Measurements from ENCODE around the gene LRRC19.

Gene LRRC19

GRCh38 chr9:26956860-26957233 lies 48.6 kb downstream of the LRRC19 start:
- Histone ChIP-seq H4K91ac (ENCODE audit: low read depth, low read length, poor library complexity) (no peak overlapping the region), H3K27ac (replicated peaks; ENCODE audit: low read length) (peak overlapping the region; percentile 90), H4K8ac (ENCODE audit: low read depth, low read length) (no peak overlapping the region), H2BK120ac (ENCODE audit: low read depth, low read length) (no peak overlapping the region), H3K4me1 (ENCODE audit: control insufficient read depth in 2 of 2, insufficient read depth in 1 of 2, low read depth in 1 of 2, low read length in 2 of 2) (peaks cover 0 to 2% of the 10 kb centered on the region in 2 donors), H3K79me1 (ENCODE audit: low read depth, low read length) (peaks cover 2% of the 10 kb centered on the region), H3K36me3 (replicated peaks in 1 of 2; ENCODE audit: control insufficient read depth in 2 of 2, insufficient read depth in 2 of 2, low read length in 2 of 2) (peaks cover 2% of the 10 kb centered on the region in 2 donors), H3K18ac (ENCODE audit: low read length) (no peak overlapping the region), H2BK5ac (ENCODE audit: low read length) (no peak overlapping the region), H2AFZ (ENCODE audit: low read length) (peak overlapping the region; percentile 88), H3K4me2 (ENCODE audit: insufficient read depth, low read length, poor library complexity, severe bottlenecking) (peak overlapping the region; percentile 89), H2BK12ac (ENCODE audit: low read length) (no peak overlapping the region), H2AK5ac (ENCODE audit: low read depth, low read length) (no peak overlapping the region), H3K4me3 (ENCODE audit: low read length in 2 of 2) (peak overlapping the region; percentile 66 to 82), H3K4ac (ENCODE audit: low read length) (no peak overlapping the region), H3K27me3 (ENCODE audit: control insufficient read depth in 3 of 3, insufficient read depth in 3 of 3, low read depth in 1 of 3, low read length in 3 of 3) (no peaks in the 10 kb centered on the region), H3K9me3 (replicated peaks in 1 of 2; ENCODE audit: control insufficient read depth in 2 of 2, insufficient read depth in 1 of 2, low read depth in 1 of 2, low read length in 2 of 2) (peaks cover 0 to 3% of the 10 kb centered on the region in 2 donors), H3K9ac (ENCODE audit: low read depth, low read length, poor library complexity) (peak overlapping the region; percentile 65), H2BK15ac (ENCODE audit: low read length) (no peak overlapping the region), H3K14ac (ENCODE audit: low read length) (no peak overlapping the region), H3K23ac (ENCODE audit: low read depth, low read length, poor library complexity) (no peak overlapping the region)
- WGBS, 2 donors (ENCODE audit: extremely low coverage in 2 of 2, insufficient read length in 2 of 2, insufficient replicate concordance in 1 of 2) = no CpG with 5 or more reads among the region's 6 CpGs
- DNase-seq (ENCODE audit: low spot score) = no peak

GRCh38 chr9:26955921-26956859 lies 49.3 kb downstream of the LRRC19 start, which contains the start of gene IFT74:
IFT74 (plus strand) TSS chr9:26956412; CDS start chr9:26961968, 5,556 bp downstream.
- no CpG with 5 or more reads among the region's 53 CpGs for WGBS, 2 donors (ENCODE audit: extremely low coverage in 2 of 2, insufficient read length in 2 of 2, insufficient replicate concordance in 1 of 2)
- Histone ChIP-seq H4K91ac (ENCODE audit: low read depth, low read length, poor library complexity) (no peak within 1 kb of the TSS), H2BK15ac (ENCODE audit: low read length) (no peak within 1 kb of the TSS), H2BK5ac (ENCODE audit: low read length) (no peak within 1 kb of the TSS), H3K36me3 (replicated peaks in 1 of 2; ENCODE audit: control insufficient read depth in 2 of 2, insufficient read depth in 2 of 2, low read length in 2 of 2) (no peaks in the 10 kb centered on the region), H3K9me3 (replicated peaks in 1 of 2; ENCODE audit: control insufficient read depth in 2 of 2, insufficient read depth in 1 of 2, low read depth in 1 of 2, low read length in 2 of 2) (peaks cover 0 to 3% of the 10 kb centered on the region in 2 donors), H3K23ac (ENCODE audit: low read depth, low read length, poor library complexity) (no peak within 1 kb of the TSS), H3K4ac (ENCODE audit: low read length) (no peak within 1 kb of the TSS), H3K79me1 (ENCODE audit: low read depth, low read length) (peaks cover 2% of the 10 kb centered on the region), H2BK12ac (ENCODE audit: low read length) (no peak within 1 kb of the TSS), H3K14ac (ENCODE audit: low read length) (no peak within 1 kb of the TSS), H3K4me2 (ENCODE audit: insufficient read depth, low read length, poor library complexity, severe bottlenecking) (peak within 1 kb of the TSS; percentile 89), H3K18ac (ENCODE audit: low read length) (peak within 1 kb of the TSS; percentile 95), H3K27me3 (ENCODE audit: control insufficient read depth in 3 of 3, insufficient read depth in 3 of 3, low read depth in 1 of 3, low read length in 3 of 3) (no peaks in the 10 kb centered on the region), H3K4me1 (ENCODE audit: control insufficient read depth in 2 of 2, insufficient read depth in 1 of 2, low read depth in 1 of 2, low read length in 2 of 2) (peaks cover 0 to 2% of the 10 kb centered on the region in 2 donors), H4K8ac (ENCODE audit: low read depth, low read length) (peak within 1 kb of the TSS; percentile 92), H2AFZ (ENCODE audit: low read length) (peak within 1 kb of the TSS; percentile 88), H3K4me3 (ENCODE audit: low read length in 2 of 2) (peak within 1 kb of the TSS; percentile 66 to 82), H2BK120ac (ENCODE audit: low read depth, low read length) (no peak within 1 kb of the TSS), H3K27ac (replicated peaks; ENCODE audit: low read length) (peak within 1 kb of the TSS; percentile 90), H3K9ac (ENCODE audit: low read depth, low read length, poor library complexity) (peak within 1 kb of the TSS; percentile 79), H2AK5ac (ENCODE audit: low read depth, low read length) (no peak within 1 kb of the TSS)
- DNase-seq (ENCODE audit: low spot score) = peak; percentile 94

- WGBS, 2 donors (ENCODE audit: extremely low coverage in 2 of 2, insufficient read length in 2 of 2, insufficient replicate concordance in 1 of 2) = no CpG with 5 or more reads among the region's 4 CpGs
- Histone ChIP-seq H3K4me1 (ENCODE audit: control insufficient read depth in 2 of 2, insufficient read depth in 1 of 2, low read depth in 1 of 2, low read length in 2 of 2) (peaks cover 0 to 2% of the 10 kb centered on the region in 2 donors), H2BK12ac (ENCODE audit: low read length) (no peak overlapping the region), H2BK120ac (ENCODE audit: low read depth, low read length) (no peak overlapping the region), H4K8ac (ENCODE audit: low read depth, low read length) (no peak overlapping the region), H2AFZ (ENCODE audit: low read length) (peak overlapping the region; percentile 88), H3K23ac (ENCODE audit: low read depth, low read length, poor library complexity) (no peak overlapping the region), H3K18ac (ENCODE audit: low read length) (no peak overlapping the region), H2BK15ac (ENCODE audit: low read length) (no peak overlapping the region), H3K36me3 (replicated peaks in 1 of 2; ENCODE audit: control insufficient read depth in 2 of 2, insufficient read depth in 2 of 2, low read length in 2 of 2) (no peaks in the 10 kb centered on the region), H3K9ac (ENCODE audit: low read depth, low read length, poor library complexity) (no peak overlapping the region), H3K14ac (ENCODE audit: low read length) (no peak overlapping the region), H2AK5ac (ENCODE audit: low read depth, low read length) (no peak overlapping the region), H3K27ac (replicated peaks; ENCODE audit: low read length) (no peak overlapping the region), H3K79me1 (ENCODE audit: low read depth, low read length) (peaks cover 2% of the 10 kb centered on the region), H3K4ac (ENCODE audit: low read length) (no peak overlapping the region), H3K4me2 (ENCODE audit: insufficient read depth, low read length, poor library complexity, severe bottlenecking) (peak overlapping the region; percentile 89), H3K4me3 (ENCODE audit: low read length in 2 of 2) (peak overlapping the region; percentile 66 to 79), H3K9me3 (replicated peaks in 1 of 2; ENCODE audit: control insufficient read depth in 2 of 2, insufficient read depth in 1 of 2, low read depth in 1 of 2, low read length in 2 of 2) (peaks cover 0 to 3% of the 10 kb centered on the region in 2 donors), H2BK5ac (ENCODE audit: low read length) (no peak overlapping the region), H4K91ac (ENCODE audit: low read depth, low read length, poor library complexity) (no peak overlapping the region), H3K27me3 (ENCODE audit: control insufficient read depth in 3 of 3, insufficient read depth in 3 of 3, low read depth in 1 of 3, low read length in 3 of 3) (no peaks in the 10 kb centered on the region)
- no peak for DNase-seq (ENCODE audit: low spot score)
These were observed 50.1 kb downstream of the LRRC19 start for GRCh38 chr9:26955222-26955903.

- Histone ChIP-seq H3K4ac (ENCODE audit: low read length) (no peak overlapping the region), H4K8ac (ENCODE audit: low read depth, low read length) (no peak overlapping the region), H3K14ac (ENCODE audit: low read length) (no peak overlapping the region), H3K36me3 (replicated peaks in 1 of 2; ENCODE audit: control insufficient read depth in 2 of 2, insufficient read depth in 2 of 2, low read length in 2 of 2) (no peaks in the 10 kb centered on the region), H3K9ac (ENCODE audit: low read depth, low read length, poor library complexity) (no peak overlapping the region), H3K79me1 (ENCODE audit: low read depth, low read length) (no peaks in the 10 kb centered on the region), H3K23ac (ENCODE audit: low read depth, low read length, poor library complexity) (no peak overlapping the region), H3K27ac (replicated peaks; ENCODE audit: low read length) (no peak overlapping the region), H3K4me2 (ENCODE audit: insufficient read depth, low read length, poor library complexity, severe bottlenecking) (no peak overlapping the region), H2AFZ (ENCODE audit: low read length) (no peak overlapping the region), H3K18ac (ENCODE audit: low read length) (no peak overlapping the region), H3K27me3 (ENCODE audit: control insufficient read depth in 3 of 3, insufficient read depth in 3 of 3, low read depth in 1 of 3, low read length in 3 of 3) (no peaks in the 10 kb centered on the region), H2BK15ac (ENCODE audit: low read length) (no peak overlapping the region), H2BK120ac (ENCODE audit: low read depth, low read length) (no peak overlapping the region), H3K4me1 (ENCODE audit: control insufficient read depth in 2 of 2, insufficient read depth in 1 of 2, low read depth in 1 of 2, low read length in 2 of 2) (peaks cover 0 to 2% of the 10 kb centered on the region in 2 donors), H2AK5ac (ENCODE audit: low read depth, low read length) (no peak overlapping the region), H4K91ac (ENCODE audit: low read depth, low read length, poor library complexity) (no peak overlapping the region), H3K4me3 (ENCODE audit: low read length in 2 of 2) (no peak overlapping the region), H2BK5ac (ENCODE audit: low read length) (no peak overlapping the region), H3K9me3 (replicated peaks in 1 of 2; ENCODE audit: control insufficient read depth in 2 of 2, insufficient read depth in 1 of 2, low read depth in 1 of 2, low read length in 2 of 2) (peaks cover 0 to 3% of the 10 kb centered on the region in 2 donors), H2BK12ac (ENCODE audit: low read length) (no peak overlapping the region)
- DNase-seq (ENCODE audit: low spot score) = no peak
- WGBS, 2 donors (ENCODE audit: extremely low coverage in 2 of 2, insufficient read length in 2 of 2, insufficient replicate concordance in 1 of 2) = no CpG with 5 or more reads among the region's 3 CpGs
These were observed 51.4 kb downstream of the LRRC19 start for GRCh38 chr9:26954050-26954508.
